GM12878 (cell line): ENCODE results near the gene RAD52. TPM values are rescaled to one million over a fixed set of nuclear protein-coding genes. Genes with fewer than 3 reads are reported as not detected.

Experiments used
- ATAC-seq: fragments of 200-7000 bp; cut with Tn5 transposase; 3 replicates; pipeline ENCODE4 v1.9.1; 2020; ENCODE audit warnings: mild to moderate bottlenecking, moderate library complexity
- BruUV-seq: library from RNA; stranded (reverse); fragments of 400-500 nt; replicated peaks from 2 replicates; lab custom pipeline; 2021; lab: Mats Ljungman, UMichigan
- CTCF ChIA-PET: fragments of 300-600 bp; sonication (Branson Sonifier 250); formaldehyde crosslinking; extraction: SDS; loops from one replicate; lab custom pipeline; 2021; ENCODE audit warnings: inconsistent platforms; lab: Yijun Ruan, JAX
- POLR2A ChIA-PET: fragments of 350-600 bp; formaldehyde crosslinking; extraction: SDS; loops from one replicate; lab custom pipeline; 2021; ENCODE audit warnings: inconsistent platforms; lab: Charles Lee
- RAD21 ChIA-PET: fragments of 300-600 bp; sonication (Branson Sonifier 250); formaldehyde crosslinking; loops from one replicate; lab custom pipeline; 2023; ENCODE audit warnings: antibody characterized with exemption; ENCODE audit not compliant: unreplicated experiment; lab: Charles Lee
- SMC1A ChIA-PET: fragments of 300-600 bp; sonication (Branson Sonifier 250); formaldehyde crosslinking; loops from one replicate; lab custom pipeline; 2023; ENCODE audit not compliant: unreplicated experiment, uncharacterized antibody; lab: Charles Lee
- DNase-seq: peaks from one replicate; pipeline ENCODE4 v3.0.0-alpha.2; 2011; ENCODE audit warnings: low read depth, low spot score
- FAIRE-seq: peaks from 3 replicates; lab custom pipeline; 2011; peaks lifted over from hg19 to GRCh38; lab: Jason Lieb, UNC
- H2AFZ ChIP-seq: 2 replicates; pipeline ENCODE4 v1.6.0; 2011; ENCODE audit warnings: low read depth, low read length, control low read depth; ENCODE audit not compliant: control insufficient read depth
- H3K27ac ChIP-seq: 2 replicates; pipeline ENCODE4 v1.5.1; 2011; ENCODE audit warnings: control low read depth; ENCODE audit not compliant: control insufficient read depth, insufficient read depth
- H3K27me3 ChIP-seq, 2 experiments: replicated peaks in 1 of 2; 2 replicates each; pipeline versions ENCODE4 v1.6.0 to v1.6.1; 2011; ENCODE audit warnings: low read length in 1 of 2; ENCODE audit not compliant: control insufficient read depth in 2 of 2, insufficient read depth in 2 of 2
- H3K36me3 ChIP-seq, 2 experiments: 2 replicates each; pipeline ENCODE4 v1.5.1; 2011; ENCODE audit warnings: low read length in 1 of 2; ENCODE audit not compliant: control insufficient read depth in 2 of 2, insufficient read depth in 2 of 2
- H3K4me1 ChIP-seq: 2 replicates; pipeline ENCODE4 v1.6.1; 2011; ENCODE audit warnings: mild to moderate bottlenecking, low read length, moderate library complexity, mixed read lengths; ENCODE audit not compliant: control insufficient read depth, insufficient read depth
- H3K4me2 ChIP-seq: 2 replicates; pipeline ENCODE4 v1.6.0; 2011; ENCODE audit warnings: control low read depth; ENCODE audit not compliant: control insufficient read depth, insufficient read depth
- H3K4me3 ChIP-seq: fragments of 200-600 bp; sonication (generic); 2 replicates; pipeline ENCODE4 v1.5.1; 2016
- H3K79me2 ChIP-seq: 2 replicates; pipeline ENCODE4 v1.6.0; 2011; ENCODE audit warnings: low read length; ENCODE audit not compliant: control insufficient read depth, insufficient read depth
- H3K9ac ChIP-seq: 2 replicates; pipeline ENCODE4 v1.8.0; 2011; ENCODE audit warnings: low read length, control low read depth, mixed read lengths; ENCODE audit not compliant: control insufficient read depth, insufficient read depth
- H3K9me3 ChIP-seq: replicated peaks from 3 replicates; pipeline ENCODE4 v1.5.1; 2011; ENCODE audit warnings: mild to moderate bottlenecking, low read length; ENCODE audit not compliant: control insufficient read depth, insufficient read depth
- H4K20me1 ChIP-seq: 2 replicates; pipeline ENCODE4 v1.6.0; 2011; ENCODE audit not compliant: control insufficient read depth, insufficient read depth
- ATF7 ChIP-seq: fragments of 450-650 bp; IDR thresholded peaks from 2 replicates; pipeline ENCODE4 v1.6.1; 2016; ENCODE audit warnings: low read depth, mild to moderate bottlenecking
- BMI1 ChIP-seq: fragments of 450-650 bp; IDR thresholded peaks from 2 replicates; pipeline ENCODE4 v1.6.1; 2016; ENCODE audit warnings: mild to moderate bottlenecking, moderate library complexity, borderline replicate concordance
- EZH2 ChIP-seq: IDR thresholded peaks from 2 replicates; pipeline ENCODE4 v1.6.1; 2012; ENCODE audit warnings: low read depth, mild to moderate bottlenecking, control low read depth, inconsistent platforms, low read length, borderline replicate concordance; ENCODE audit not compliant: control insufficient read depth
- HDAC6 ChIP-seq: fragments of 200-600 bp; sonication (generic); IDR thresholded peaks from one replicate; pipeline ENCODE4 v1.8.0; 2017; ENCODE audit warnings: antibody characterized with exemption; ENCODE audit not compliant: unreplicated experiment
- JUNB ChIP-seq: IDR thresholded peaks from 2 replicates; pipeline ENCODE4 v1.6.1; 2016; ENCODE audit warnings: antibody characterized with exemption, mild to moderate bottlenecking
- KAT2A ChIP-seq: conservative IDR thresholded peaks from 2 replicates; pipeline ENCODE4 v1.6.1; 2011; ENCODE audit warnings: low read depth, low read length; ENCODE audit not compliant: control insufficient read depth
- MTA2 ChIP-seq: fragments of 450-650 bp; IDR thresholded peaks from 2 replicates; pipeline ENCODE4 v1.6.1; 2016; ENCODE audit warnings: low read depth, mild to moderate bottlenecking, moderate library complexity
- MYC ChIP-seq: IDR thresholded peaks from 2 replicates; pipeline ENCODE4 v1.6.1; 2011; ENCODE audit warnings: mild to moderate bottlenecking, low read length, moderate library complexity, inconsistent platforms; ENCODE audit not compliant: insufficient read depth, insufficient replicate concordance, insufficient read length, severe bottlenecking
- SMARCA5 ChIP-seq: fragments of 450-650 bp; IDR thresholded peaks from 2 replicates; pipeline ENCODE4 v1.6.1; 2017; ENCODE audit warnings: mild to moderate bottlenecking
- ZBED1 ChIP-seq: IDR thresholded peaks from 2 replicates; pipeline ENCODE4 v1.6.1; 2016; ENCODE audit warnings: borderline replicate concordance
- ZNF207 ChIP-seq: fragments of 450-650 bp; IDR thresholded peaks from 2 replicates; pipeline ENCODE4 v1.6.1; 2014; ENCODE audit warnings: antibody characterized with exemption, mild to moderate bottlenecking, borderline replicate concordance
- WGBS: methylation state at CpG from one replicate; pipeline ENCODE4 v1.1.6; 2016; ENCODE audit warnings: low lambda C conversion rate; ENCODE audit not compliant: insufficient replicate concordance, insufficient coverage; ENCODE audit errors: missing lambda C conversion rate; 5-methylcytosine and 5-hydroxymethylcytosine counted together
- in situ Hi-C: fragments of 300-500 bp; cut with MboI; formaldehyde crosslinking; loops from 9 replicates; pipeline ENCODE4 v1.14.3; 2018; ENCODE audit warnings: mixed read lengths
- intact Hi-C: fragments of 100-400 bp; cut with micrococcal nuclease; formaldehyde crosslinking; loops from one replicate; pipeline ENCODE4 v1.14.2; 2022; ENCODE audit not compliant: unreplicated experiment
- polyA plus RNA-seq, 11 experiments: library from polyadenylated mRNA; depleted of rRNA in 4 of 11; unstranded in 6 of 11; stranded (reverse) in 5 of 11; fragments of >200 nt; fragmentation: Nextera tagmentation in 4 of 11; fragmentation: Illumina TruSeq in 1 of 11; extraction: Ambion mirVana in 4 of 11; extraction: Trizol in 1 of 11; gene quantifications; 1 replicate in 1 of 11; 2 replicates in 10 of 11; pipeline versions ENCODE4 v1.2.1 to v1.2.3, GENCODE V29; 2011 to 2016; ENCODE audit warnings: inconsistent platforms in 2 of 11, missing spikeins in 2 of 11, low read depth in 1 of 11
- total RNA-seq, 4 experiments: library from RNA; depleted of rRNA in 3 of 4; stranded (reverse); fragments of >200 nt in 3 of 4; fragmentation: Illumina TruSeq in 1 of 4; extraction: Trizol in 1 of 4; gene quantifications; 2 replicates each; pipeline versions ENCODE4 v1.2.1 to v1.2.3, GENCODE V29; 2013 to 2021
- TF ChIP-seq, protein P1 (sequence below): fragments of 150-350 bp; IDR thresholded peaks from 2 replicates; pipeline ENCODE4 v1.6.1; 2014; ENCODE audit warnings: mild to moderate bottlenecking, low read depth, low read length
- TF ChIP-seq, protein P2 (sequence below): IDR thresholded peaks from 2 replicates; pipeline ENCODE4 v1.6.1; 2011; ENCODE audit warnings: low read depth, mild to moderate bottlenecking, low read length, moderate library complexity, borderline replicate concordance; ENCODE audit errors: extremely low read depth
- TF ChIP-seq, protein P3 (sequence below): fragments of 450-650 bp; conservative IDR thresholded peaks from 2 replicates; pipeline ENCODE4 v1.6.1; 2017; ENCODE audit warnings: mild to moderate bottlenecking, moderate library complexity

Gene RAD52
- total and polyA plus RNA-seq, 10 of the 15 experiments (the other 5 are each of a cell fraction or from before 2014, with no cell fraction given) = 2.0 to 15.7 (median 8.9) TPM

DNA sequence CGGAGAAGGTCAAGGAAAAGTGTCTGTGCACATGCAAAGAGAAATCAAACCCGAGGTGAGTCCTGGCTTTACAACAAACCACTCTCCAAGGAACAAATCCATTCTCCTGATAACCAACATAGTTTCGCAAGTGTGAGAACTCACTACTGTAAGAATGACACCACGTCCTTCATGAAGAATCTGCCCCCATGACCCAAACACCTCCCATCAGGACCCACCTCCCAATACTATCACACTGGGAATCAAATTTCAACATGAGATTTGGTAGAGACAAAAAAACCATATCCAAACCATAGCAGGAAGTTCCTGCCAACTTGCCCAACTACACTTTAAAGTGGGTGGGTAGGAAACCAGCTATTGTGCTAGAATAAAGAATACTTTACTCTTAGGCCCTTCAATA, 39.2 kb upstream of the RAD52 start:
- in situ Hi-C loops (no loop called here), intact Hi-C loops (no loop called here)
- no peak overlapping the region for H3K4me2 ChIP-seq
- no peak overlapping the region for H3K4me3 ChIP-seq
- RAD21 ChIA-PET = no interaction called here
- SMC1A ChIA-PET = interaction anchor here (0.7 kb wide), 1 partner anchor 127 kb away, joined by 3 read pairs; no protein-coding TSS in a partner anchor
- no peaks in the 10 kb centered on the region for H3K9me3 ChIP-seq
- no peak overlapping the region for H2AFZ ChIP-seq
- no peaks in the 10 kb centered on the region for H4K20me1 ChIP-seq
- no peaks in the 10 kb centered on the region for H3K79me2 ChIP-seq
- WGBS = 66% methylated on average over 4 of the region's 4 CpGs
- POLR2A ChIA-PET = interaction anchor here (0.5 kb wide), 1 partner anchor 232 kb away, joined by 5 read pairs; no protein-coding TSS in a partner anchor
- H3K36me3 ChIP-seq = no peaks in the 10 kb centered on the region
- peaks cover 1 to 13% of the 10 kb centered on the region in 2 experiments; a peak in 1 of 4 replicates for H3K27me3 ChIP-seq
- no peak for DNase-seq
- BruUV-seq = no TSS peak
- no peaks in the 10 kb centered on the region; the same call in 1 of the 2 replicates for H3K4me1 ChIP-seq
- CTCF ChIA-PET = interaction anchor here (1.0 to 1.9 kb wide), 2 partner anchors 104 to 413 kb away, joined by 3 to 4 read pairs; no protein-coding TSS in a partner anchor
- FAIRE-seq = no peak
- H3K27ac ChIP-seq = no peak overlapping the region
- ATAC-seq = no peak
- TF ChIP-seq MYC (no peak), BMI1 (no peak), JUNB (no peak), KAT2A (no peak), HDAC6 (no peak), ZBED1 (no peak), ATF7 (no peak), EZH2 (no peak), SMARCA5 (no peak), ZNF207 (no peak), MTA2 (no peak)
- TF ChIP-seq, protein P1, sequence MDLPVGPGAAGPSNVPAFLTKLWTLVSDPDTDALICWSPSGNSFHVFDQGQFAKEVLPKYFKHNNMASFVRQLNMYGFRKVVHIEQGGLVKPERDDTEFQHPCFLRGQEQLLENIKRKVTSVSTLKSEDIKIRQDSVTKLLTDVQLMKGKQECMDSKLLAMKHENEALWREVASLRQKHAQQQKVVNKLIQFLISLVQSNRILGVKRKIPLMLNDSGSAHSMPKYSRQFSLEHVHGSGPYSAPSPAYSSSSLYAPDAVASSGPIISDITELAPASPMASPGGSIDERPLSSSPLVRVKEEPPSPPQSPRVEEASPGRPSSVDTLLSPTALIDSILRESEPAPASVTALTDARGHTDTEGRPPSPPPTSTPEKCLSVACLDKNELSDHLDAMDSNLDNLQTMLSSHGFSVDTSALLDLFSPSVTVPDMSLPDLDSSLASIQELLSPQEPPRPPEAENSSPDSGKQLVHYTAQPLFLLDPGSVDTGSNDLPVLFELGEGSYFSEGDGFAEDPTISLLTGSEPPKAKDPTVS = no peak
- TF ChIP-seq, protein P2, sequence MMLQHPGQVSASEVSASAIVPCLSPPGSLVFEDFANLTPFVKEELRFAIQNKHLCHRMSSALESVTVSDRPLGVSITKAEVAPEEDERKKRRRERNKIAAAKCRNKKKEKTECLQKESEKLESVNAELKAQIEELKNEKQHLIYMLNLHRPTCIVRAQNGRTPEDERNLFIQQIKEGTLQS = no peak
- TF ChIP-seq, protein P3, sequence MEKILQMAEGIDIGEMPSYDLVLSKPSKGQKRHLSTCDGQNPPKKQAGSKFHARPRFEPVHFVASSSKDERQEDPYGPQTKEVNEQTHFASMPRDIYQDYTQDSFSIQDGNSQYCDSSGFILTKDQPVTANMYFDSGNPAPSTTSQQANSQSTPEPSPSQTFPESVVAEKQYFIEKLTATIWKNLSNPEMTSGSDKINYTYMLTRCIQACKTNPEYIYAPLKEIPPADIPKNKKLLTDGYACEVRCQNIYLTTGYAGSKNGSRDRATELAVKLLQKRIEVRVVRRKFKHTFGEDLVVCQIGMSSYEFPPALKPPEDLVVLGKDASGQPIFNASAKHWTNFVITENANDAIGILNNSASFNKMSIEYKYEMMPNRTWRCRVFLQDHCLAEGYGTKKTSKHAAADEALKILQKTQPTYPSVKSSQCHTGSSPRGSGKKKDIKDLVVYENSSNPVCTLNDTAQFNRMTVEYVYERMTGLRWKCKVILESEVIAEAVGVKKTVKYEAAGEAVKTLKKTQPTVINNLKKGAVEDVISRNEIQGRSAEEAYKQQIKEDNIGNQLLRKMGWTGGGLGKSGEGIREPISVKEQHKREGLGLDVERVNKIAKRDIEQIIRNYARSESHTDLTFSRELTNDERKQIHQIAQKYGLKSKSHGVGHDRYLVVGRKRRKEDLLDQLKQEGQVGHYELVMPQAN = no peak
- H3K9ac ChIP-seq = no peak overlapping the region
